Measurements from ENCODE around the gene ATXN7L3B.

- TF ChIP-seq, protein P1, sequence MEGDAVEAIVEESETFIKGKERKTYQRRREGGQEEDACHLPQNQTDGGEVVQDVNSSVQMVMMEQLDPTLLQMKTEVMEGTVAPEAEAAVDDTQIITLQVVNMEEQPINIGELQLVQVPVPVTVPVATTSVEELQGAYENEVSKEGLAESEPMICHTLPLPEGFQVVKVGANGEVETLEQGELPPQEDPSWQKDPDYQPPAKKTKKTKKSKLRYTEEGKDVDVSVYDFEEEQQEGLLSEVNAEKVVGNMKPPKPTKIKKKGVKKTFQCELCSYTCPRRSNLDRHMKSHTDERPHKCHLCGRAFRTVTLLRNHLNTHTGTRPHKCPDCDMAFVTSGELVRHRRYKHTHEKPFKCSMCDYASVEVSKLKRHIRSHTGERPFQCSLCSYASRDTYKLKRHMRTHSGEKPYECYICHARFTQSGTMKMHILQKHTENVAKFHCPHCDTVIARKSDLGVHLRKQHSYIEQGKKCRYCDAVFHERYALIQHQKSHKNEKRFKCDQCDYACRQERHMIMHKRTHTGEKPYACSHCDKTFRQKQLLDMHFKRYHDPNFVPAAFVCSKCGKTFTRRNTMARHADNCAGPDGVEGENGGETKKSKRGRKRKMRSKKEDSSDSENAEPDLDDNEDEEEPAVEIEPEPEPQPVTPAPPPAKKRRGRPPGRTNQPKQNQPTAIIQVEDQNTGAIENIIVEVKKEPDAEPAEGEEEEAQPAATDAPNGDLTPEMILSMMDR (conservative IDR thresholded peaks at IDR 0.05 in 1 of 2, IDR thresholded peaks at IDR 0.05 in 1 of 2; ENCODE audit: low read depth in 1 of 2, low read length in 2 of 2): no peak
- no peak for TF ChIP-seq EZH2 (IDR thresholded peaks at IDR 0.05; ENCODE audit: low read length, missing control alignments)
These were observed 13.7 kb downstream of the ATXN7L3B start for GRCh38 chr12:74551291-74551690.

Data from fibroblast of lung (primary cell).